SK-N-MC (cell line): ENCODE measurements around the gene DNAH14.

Experiments used
- EZH2 ChIP-seq: fragments of 200-600 bp; sonication (generic); IDR thresholded peaks from one replicate; pipeline ENCODE4 v1.6.1; 2017; ENCODE audit warnings: antibody characterized with exemption
- POLR2AphosphoS5 ChIP-seq: IDR thresholded peaks from 2 replicates; pipeline ENCODE4 v1.6.1; 2012; ENCODE audit warnings: mild to moderate bottlenecking, low read depth, low read length, borderline replicate concordance

GRCh38 chr1:225418598-225418997 lies 489.1 kb downstream of the DNAH14 start:
- TF ChIP-seq POLR2AphosphoS5 (no peak), EZH2 (no peak)
